GM19193 (cell line): Measurements from ENCODE around the gene SEMA3D.

Experiments used
- POLR2A ChIP-seq: IDR thresholded peaks from 4 replicates; pipeline ENCODE4 v1.6.1; 2011; ENCODE audit not compliant: insufficient read depth, insufficient read length; ENCODE audit errors: extremely low read depth

SEMA3D gene

DNA sequence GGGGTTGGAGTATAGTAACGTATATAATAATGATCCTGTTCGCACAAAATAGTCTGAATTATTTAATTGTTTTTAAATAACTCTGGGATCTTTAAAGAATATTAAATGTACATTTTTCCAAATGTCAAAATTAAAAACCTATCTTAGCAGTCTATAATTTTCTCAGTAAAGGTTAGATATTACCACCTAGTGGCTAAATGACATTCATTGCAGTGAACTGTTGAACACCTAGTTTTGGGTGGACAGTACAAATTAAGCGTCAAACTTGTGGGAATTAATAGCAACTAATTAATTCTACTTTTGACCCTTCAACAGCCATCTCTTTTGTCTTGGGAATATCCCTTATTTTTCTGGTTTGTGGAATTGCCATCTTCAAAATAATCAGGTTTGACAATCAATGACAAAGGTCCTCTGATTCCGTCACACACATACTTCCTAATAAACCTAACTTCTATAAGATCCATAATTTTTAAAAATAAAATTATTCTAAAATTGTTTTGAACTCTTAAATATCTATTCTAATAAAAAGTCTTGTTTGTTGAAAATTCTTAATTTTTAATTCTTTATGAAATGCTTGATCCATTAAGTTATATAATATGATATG lies 165.7 kb downstream of the SEMA3D start:
- TF ChIP-seq POLR2A, result no peak

DNA sequence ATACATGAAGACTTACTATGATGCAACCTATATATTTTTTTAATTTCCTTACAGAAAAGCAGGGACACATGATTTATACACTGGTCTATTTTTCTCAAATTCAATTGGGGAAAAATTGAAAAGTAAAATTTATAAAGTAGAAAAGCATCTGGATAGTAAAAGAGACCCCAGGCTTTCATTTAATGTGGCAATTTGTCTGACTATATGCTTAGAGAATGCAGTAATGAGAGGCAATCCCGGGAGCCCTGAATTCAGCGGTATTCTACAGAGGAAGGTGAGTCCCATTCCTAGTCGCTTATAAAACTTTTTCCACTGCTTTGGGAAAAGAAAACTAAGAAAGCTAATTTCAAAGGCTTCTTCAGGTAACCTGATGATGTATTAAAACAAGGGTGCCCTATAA lies 167.1 kb downstream of the SEMA3D start:
- TF ChIP-seq POLR2A, result no peak

- no peak for TF ChIP-seq POLR2A
Observed at GRCh38 chr7:85019176-85019575, 167.7 kb downstream of the SEMA3D start.

GRCh38 chr7:85018498-85018897 lies 168.4 kb downstream of the SEMA3D start:
- TF ChIP-seq POLR2A, result no peak

- TF ChIP-seq POLR2A, result no peak
Observed at GRCh38 chr7:85016286-85016685, 170.6 kb downstream of the SEMA3D start.

DNA sequence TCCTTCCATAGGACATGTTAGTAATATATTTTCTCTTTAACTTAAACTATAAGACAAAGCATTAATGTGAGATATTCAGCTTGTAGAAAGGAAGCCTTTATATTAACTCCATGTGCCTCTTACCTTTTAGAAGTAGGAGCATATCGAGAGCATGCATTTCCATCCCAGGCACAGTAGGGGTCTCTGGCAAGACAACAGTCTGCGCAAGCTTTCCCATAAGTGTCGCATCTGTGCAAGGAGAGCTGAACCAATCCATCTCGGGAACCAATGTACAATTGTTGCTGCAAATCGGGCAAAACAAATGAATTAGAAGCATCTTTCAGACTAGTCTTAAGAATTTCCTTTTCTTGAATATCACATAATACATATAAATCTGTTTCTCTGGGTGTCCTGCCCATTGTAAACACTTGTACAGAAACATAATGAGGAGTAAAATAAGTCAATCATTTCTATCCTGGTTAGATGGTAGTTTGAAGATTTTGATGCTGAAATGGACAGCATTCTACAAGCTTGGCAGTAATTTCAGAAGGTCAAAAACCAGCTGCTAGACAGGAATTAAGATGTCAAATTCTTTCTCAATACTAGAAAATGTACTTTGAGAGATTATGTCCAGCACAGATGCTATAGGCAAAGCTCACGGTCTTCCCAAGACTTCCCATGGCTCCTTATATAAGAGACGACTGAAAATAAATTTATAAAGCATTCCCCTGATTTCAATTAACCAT lies 171.8 kb downstream of the SEMA3D start:
- TF ChIP-seq POLR2A, result no peak

- TF ChIP-seq POLR2A, result no peak
Observed at GRCh38 chr7:85011127-85011526, 175.7 kb downstream of the SEMA3D start.

DNA sequence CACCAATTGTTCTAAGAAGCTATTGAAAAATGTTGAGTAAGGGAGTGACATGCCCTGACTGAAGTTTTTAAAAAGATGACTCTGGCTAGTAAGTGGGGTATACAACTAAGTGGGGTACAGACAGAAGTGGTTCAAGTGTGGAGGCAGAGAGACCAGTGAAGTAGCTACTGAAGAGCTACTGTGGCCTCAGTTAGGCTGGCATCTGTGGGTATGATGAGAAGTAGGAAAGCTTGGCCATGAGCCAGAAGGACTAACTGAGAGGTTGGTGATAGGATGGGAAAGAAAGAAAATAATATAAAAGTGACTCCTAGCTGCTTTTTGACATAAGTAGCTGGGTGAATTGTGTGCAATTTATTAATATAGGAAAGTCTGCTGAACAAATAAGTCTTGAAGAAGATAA lies 176.6 kb downstream of the SEMA3D start:
- TF ChIP-seq POLR2A, result no peak

GRCh38 chr7:85006754-85007153 lies 180.1 kb downstream of the SEMA3D start:
- TF ChIP-seq POLR2A, result no peak

DNA sequence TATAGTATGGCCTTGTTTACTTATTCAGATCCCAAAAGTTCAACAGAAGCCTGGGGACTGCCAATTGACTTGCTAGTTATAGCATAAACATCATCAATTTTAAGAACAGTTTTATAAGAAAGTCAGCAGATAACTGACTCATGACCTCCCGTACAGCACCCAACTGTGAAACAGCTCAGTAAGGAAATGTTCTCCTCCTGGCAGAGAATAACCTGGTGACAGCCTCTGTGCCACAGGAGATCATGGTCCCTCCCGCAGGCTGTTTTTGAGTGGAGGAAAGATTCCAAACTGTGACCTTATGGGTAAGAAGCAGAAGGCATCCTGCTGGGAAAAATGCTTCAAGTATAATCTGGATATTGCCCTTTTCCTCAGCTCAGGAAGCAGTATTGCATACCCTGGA lies 182.5 kb downstream of the SEMA3D start:
- TF ChIP-seq POLR2A, result no peak

- TF ChIP-seq POLR2A, result no peak
Observed at GRCh38 chr7:85001495-85002345, 185.1 kb downstream of the SEMA3D start.

- TF ChIP-seq POLR2A, result no peak
Observed at GRCh38 chr7:85000735-85001350, 186.0 kb downstream of the SEMA3D start.

- no peak for TF ChIP-seq POLR2A
Observed at GRCh38 chr7:84999450-84999849, 187.4 kb downstream of the SEMA3D start.

GRCh38 chr7:84998665-84999064 lies 188.2 kb downstream of the SEMA3D start:
- TF ChIP-seq POLR2A, result no peak

GRCh38 chr7:84997626-84998025 lies 189.2 kb downstream of the SEMA3D start:
- no peak for TF ChIP-seq POLR2A

DNA sequence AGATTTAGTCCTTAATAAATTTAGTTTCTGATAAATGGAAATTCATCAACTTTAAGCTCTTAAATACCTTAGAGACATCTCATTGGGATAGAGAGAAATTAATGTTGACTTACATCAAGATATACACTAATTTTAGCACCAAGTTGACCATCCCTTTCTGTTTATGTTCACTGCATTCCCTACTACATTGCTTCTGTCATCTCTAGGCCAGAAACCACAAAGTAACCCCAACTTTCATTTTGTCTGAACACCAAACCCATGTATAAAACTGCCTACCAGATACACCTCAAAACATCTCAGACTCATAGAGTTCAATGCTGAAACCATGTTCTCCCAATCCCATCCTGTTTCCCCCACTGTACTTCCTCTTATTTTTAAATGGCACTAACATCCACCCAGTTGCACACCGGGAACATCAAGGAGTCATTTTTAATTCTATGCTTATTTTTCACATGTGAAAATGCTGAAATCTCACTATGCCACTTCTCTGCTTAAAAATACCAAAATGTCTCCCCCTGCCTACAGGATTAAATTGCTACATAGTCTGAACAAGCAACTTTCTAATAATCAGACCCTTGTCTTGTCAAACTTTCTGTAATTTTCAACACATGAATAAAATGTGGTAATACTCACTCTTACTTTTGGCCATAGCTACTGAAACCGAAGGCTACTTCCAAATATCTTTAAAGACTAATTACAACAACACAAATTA lies 201.6 kb downstream of the SEMA3D start:
- TF ChIP-seq POLR2A, result no peak

GRCh38 chr7:84982199-84982598 lies 204.7 kb downstream of the SEMA3D start:
- no peak for TF ChIP-seq POLR2A
